ENCODE results near the gene LRRC4B. TPM values are rescaled to one million over a fixed set of nuclear protein-coding genes. Genes with fewer than 3 reads are reported as not detected.

The LRRC4B gene
- total RNA-seq, 1 experiment from 2014 or later, result 3.8 TPM

DNA sequence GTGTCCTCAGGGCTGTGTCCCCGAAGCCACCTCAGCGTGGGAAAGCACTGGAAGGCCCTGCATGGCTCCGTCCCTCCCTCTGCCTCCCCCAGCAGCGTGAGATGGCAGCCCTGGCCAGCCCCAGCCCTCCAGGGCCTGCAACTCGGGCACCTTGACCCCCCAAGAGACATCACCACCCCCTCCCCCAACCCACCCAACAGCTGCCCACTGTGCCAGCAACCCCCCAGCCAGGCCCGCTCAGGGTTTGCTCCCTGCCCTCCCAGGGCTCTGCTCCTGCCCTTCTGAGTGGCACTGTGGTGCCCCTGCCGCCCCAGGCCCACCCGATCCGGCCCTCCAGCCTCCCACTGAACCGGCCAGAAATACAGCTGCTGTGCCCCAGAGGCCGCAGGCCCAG is 53.1 kb downstream of the LRRC4B start:
- WGBS (ENCODE audit: extremely low coverage, insufficient read length, low lambda C conversion rate), result no CpG with 5 or more reads among the region's 11 CpGs
- no peak overlapping the region for H3K56ac ChIP-seq (ENCODE audit: insufficient read length, low read depth, low read length)
- peaks cover 51% of the 10 kb centered on the region for H3K27me3 Mint-ChIP-seq (ENCODE audit: low read depth)
- H2BK120ac ChIP-seq (ENCODE audit: low read depth, low read length, poor library complexity, severe bottlenecking), result no peak overlapping the region
- H4K5ac ChIP-seq (ENCODE audit: insufficient read length, low read depth, low read length), result no peak overlapping the region
- H3K27ac ChIP-seq (ENCODE audit: insufficient read length, low read depth, low read length), result no peak overlapping the region
- H3K27me3 ChIP-seq (ENCODE audit: insufficient read depth, low read length), result no peaks in the 10 kb centered on the region
- no peak overlapping the region for H4K91ac ChIP-seq (ENCODE audit: insufficient read length, low read depth, low read length)
- H3K79me2 ChIP-seq (ENCODE audit: insufficient read depth, low read length), result no peaks in the 10 kb centered on the region
- H2AFZ ChIP-seq (ENCODE audit: low read length), result no peak overlapping the region
- no peak overlapping the region for H3K23ac ChIP-seq (ENCODE audit: insufficient read length, low read depth, low read length)
- no peak overlapping the region for H2BK20ac ChIP-seq (ENCODE audit: low read depth, low read length, poor library complexity, severe bottlenecking)
- no peak overlapping the region for H3K4me3 Mint-ChIP-seq
- no peak overlapping the region for H2AK5ac ChIP-seq (ENCODE audit: insufficient read length, low read length)
- H3K4me2 ChIP-seq (ENCODE audit: insufficient read depth, insufficient read length, low read length), result no peak overlapping the region
- no peaks in the 10 kb centered on the region for H3K23me2 ChIP-seq (ENCODE audit: insufficient read length, low read depth, low read length, poor library complexity, severe bottlenecking)
- DNase-seq, result no peak
- H2BK5ac ChIP-seq (ENCODE audit: insufficient read length, low read length), result no peak overlapping the region
- H3K4me1 Mint-ChIP-seq, result peaks cover 7 to 26% of the 10 kb centered on the region in 2 experiments
- H4K8ac ChIP-seq (replicated peaks; ENCODE audit: insufficient read length, low read depth, low read length), result no peak overlapping the region
- no peak overlapping the region for H3K9ac ChIP-seq (ENCODE audit: extremely low read depth, insufficient read length, low read length)
- no peak overlapping the region for H2BK15ac ChIP-seq (ENCODE audit: low read depth, low read length)
- H3K18ac ChIP-seq (ENCODE audit: insufficient read length, low read depth, low read length), result no peak overlapping the region
- H3K36me3 Mint-ChIP-seq (ENCODE audit: insufficient read depth in 1 of 3, low read depth in 3 of 3), result peaks cover 5 to 7% (median 5%) of the 10 kb centered on the region in 3 experiments; a peak in 4 of 7 replicates
- H2BK12ac ChIP-seq (ENCODE audit: insufficient read length, low read depth, low read length), result no peak overlapping the region
- no peaks in the 10 kb centered on the region for H3K9me3 ChIP-seq (ENCODE audit: control insufficient read depth, low read depth, low read length)
- H3K27ac Mint-ChIP-seq, result no peak overlapping the region
- H3K4me1 ChIP-seq (ENCODE audit: insufficient read depth, low read length), result no peaks in the 10 kb centered on the region
- no peak overlapping the region for H3T11ph ChIP-seq (ENCODE audit: low read length)
- no peak overlapping the region for H3K14ac ChIP-seq (ENCODE audit: insufficient read depth, low read length)
- no peaks in the 10 kb centered on the region for H3K79me1 ChIP-seq (ENCODE audit: insufficient read depth, low read depth, low read length, poor library complexity, severe bottlenecking)
- H3K4ac ChIP-seq (ENCODE audit: low read depth, low read length), result no peak overlapping the region
- TF ChIP-seq CTCF (conservative IDR thresholded peaks at IDR 0.05), result no peak
- no peaks in the 10 kb centered on the region for H4K20me1 ChIP-seq (ENCODE audit: control insufficient read depth, insufficient read depth, insufficient read length)
- H3K9me3 Mint-ChIP-seq, result no peaks in the 10 kb centered on the region; a peak in 1 of 5 replicates
